WTC11 (cell line): ENCODE results near the gene MRPS34. TPM values are rescaled to one million over a fixed set of nuclear protein-coding genes. Genes with fewer than 3 reads are reported as not detected.

ENCODE experiments used
- ATAC-seq: fragments of 200-7000 bp; cut with Tn5 transposase; 2 replicates; pipeline ENCODE4 v1.10.0; 2021; ENCODE audit warnings: mild to moderate bottlenecking, moderate library complexity
- CTCF ChIA-PET: fragments of 300-600 bp; sonication (Branson Sonifier 250); formaldehyde crosslinking; loops from one replicate; lab custom pipeline; 2021; ENCODE audit warnings: antibody characterized with exemption; lab: Charles Lee
- POLR2A ChIA-PET: fragments of 350-600 bp; sonication (Branson Sonifier 250); formaldehyde crosslinking; loops from one replicate; lab custom pipeline; 2021; ENCODE audit warnings: antibody characterized with exemption; lab: Charles Lee
- DNase-seq: peaks from one replicate; pipeline ENCODE4 v3.0.0; 2021; ENCODE audit warnings: low spot score
- H3K27ac Mint-ChIP-seq: 2 replicates; pipeline ENCODE4 v1.8.0; 2021; ENCODE audit warnings: mixed read lengths
- H3K27me3 Mint-ChIP-seq: 2 replicates; pipeline ENCODE4 v1.8.0; 2021; ENCODE audit warnings: low read depth, mild to moderate bottlenecking, moderate library complexity, mixed read lengths
- H3K36me3 Mint-ChIP-seq: 2 replicates; pipeline ENCODE4 v1.8.0; 2021; ENCODE audit warnings: mixed read lengths
- H3K4me1 Mint-ChIP-seq: 2 replicates; pipeline ENCODE4 v1.8.0; 2022; ENCODE audit warnings: mixed read lengths
- H3K4me3 Mint-ChIP-seq: 2 replicates; pipeline ENCODE4 v1.8.0; 2021; ENCODE audit warnings: mild to moderate bottlenecking, moderate library complexity, mixed read lengths
- H3K9me3 Mint-ChIP-seq: 2 replicates; pipeline ENCODE4 v1.8.0; 2021; ENCODE audit warnings: mixed read lengths
- ATF6 ChIP-seq: sonication (generic); formaldehyde crosslinking; IDR thresholded peaks from 2 replicates; pipeline ENCODE4 v1.8.1; 2023; ENCODE audit warnings: mild to moderate bottlenecking, missing genetic modification reagents
- E2F1 ChIP-seq: sonication (generic); formaldehyde crosslinking; IDR thresholded peaks from 2 replicates; pipeline ENCODE4 v1.8.0; 2022; ENCODE audit warnings: mild to moderate bottlenecking, missing genetic modification reagents
- ETV6 ChIP-seq: sonication (generic); formaldehyde crosslinking; IDR thresholded peaks from 2 replicates; pipeline ENCODE4 v1.8.1; 2022; ENCODE audit warnings: mild to moderate bottlenecking, missing genetic modification reagents
- FOXJ3 ChIP-seq: sonication (generic); formaldehyde crosslinking; IDR thresholded peaks from 2 replicates; pipeline ENCODE4 v1.9.0; 2021; ENCODE audit warnings: missing genetic modification reagents, mild to moderate bottlenecking, borderline replicate concordance
- IRF2 ChIP-seq: sonication (generic); formaldehyde crosslinking; IDR thresholded peaks from 2 replicates; pipeline ENCODE4 v1.8.0; 2022; ENCODE audit warnings: low read depth, missing genetic modification reagents, borderline replicate concordance
- MXD4 ChIP-seq: fragments of 250-450 bp; sonication (Bioruptor Pico); IDR thresholded peaks from 2 replicates; pipeline ENCODE4 v1.8.0; 2021; ENCODE audit warnings: mild to moderate bottlenecking, moderate library complexity, borderline replicate concordance
- NFYB ChIP-seq: sonication (generic); formaldehyde crosslinking; conservative IDR thresholded peaks from 2 replicates; pipeline ENCODE4 v1.8.0; 2022; ENCODE audit warnings: low read depth, missing genetic modification reagents
- TP53 ChIP-seq: sonication (generic); formaldehyde crosslinking; IDR thresholded peaks from 2 replicates; pipeline ENCODE4 v1.8.1; 2023; ENCODE audit warnings: mild to moderate bottlenecking, missing genetic modification reagents
- ZNF121 ChIP-seq: sonication (generic); formaldehyde crosslinking; IDR thresholded peaks from 2 replicates; pipeline ENCODE4 v1.8.0; 2023; ENCODE audit warnings: missing genetic modification reagents
- ZNF232 ChIP-seq: sonication (generic); formaldehyde crosslinking; IDR thresholded peaks from 2 replicates; pipeline ENCODE4 v1.8.0; 2022; ENCODE audit warnings: mild to moderate bottlenecking, missing genetic modification reagents
- ZNF423 ChIP-seq: fragments of 250-450 bp; sonication (Bioruptor Pico); IDR thresholded peaks from 2 replicates; pipeline ENCODE4 v2.1.2; 2022; ENCODE audit warnings: mild to moderate bottlenecking, moderate library complexity
- total RNA-seq: library from RNA; stranded (reverse); gene quantifications from 3 replicates; pipeline ENCODE4 v1.2.3, GENCODE V29; 2021
- TF ChIP-seq, protein P1 (sequence below): sonication (generic); formaldehyde crosslinking; IDR thresholded peaks from 2 replicates; pipeline ENCODE4 v1.8.1; 2023; ENCODE audit warnings: mild to moderate bottlenecking, missing genetic modification reagents, borderline replicate concordance
- TF ChIP-seq, protein P2 (sequence below): sonication (generic); formaldehyde crosslinking; IDR thresholded peaks from 2 replicates; pipeline ENCODE4 v1.8.0; 2022; ENCODE audit warnings: mild to moderate bottlenecking, missing genetic modification reagents
- TF ChIP-seq, protein P3 (sequence below): sonication (generic); formaldehyde crosslinking; conservative IDR thresholded peaks from 2 replicates; pipeline ENCODE4 v1.8.1; 2022; ENCODE audit warnings: mild to moderate bottlenecking, missing genetic modification reagents

MRPS34 gene
- total RNA-seq, 1 experiment from 2014 or later = 258 TPM

DNA sequence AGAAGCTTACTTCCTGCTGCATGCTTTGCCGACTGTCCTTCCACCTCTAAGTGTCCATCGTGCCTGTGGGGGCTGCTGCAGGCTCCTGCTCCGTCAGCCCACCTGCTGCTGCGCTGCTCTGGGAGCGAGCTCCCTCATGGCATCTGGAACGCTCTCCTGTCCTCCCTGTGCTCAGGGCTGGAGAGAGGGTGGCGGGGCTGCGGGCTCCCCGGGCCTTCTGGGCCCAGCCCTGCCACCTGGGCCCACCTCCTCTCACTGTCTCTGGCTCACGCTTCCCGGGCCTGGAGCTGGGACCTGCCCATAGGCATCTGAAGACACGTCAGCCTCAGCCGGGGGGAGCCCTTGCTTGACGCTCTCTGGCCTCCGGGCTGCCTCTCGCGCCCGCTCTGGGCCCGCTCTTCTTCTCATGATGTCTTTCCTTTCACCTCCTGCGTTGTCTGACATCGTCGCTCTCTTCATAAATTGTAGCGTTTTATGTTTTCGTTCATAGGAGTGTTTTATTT, 28.5 kb downstream of the MRPS34 start (continued):
- TF ChIP-seq ATF6 (CRISPR knock-in tag) = no peak

DNA sequence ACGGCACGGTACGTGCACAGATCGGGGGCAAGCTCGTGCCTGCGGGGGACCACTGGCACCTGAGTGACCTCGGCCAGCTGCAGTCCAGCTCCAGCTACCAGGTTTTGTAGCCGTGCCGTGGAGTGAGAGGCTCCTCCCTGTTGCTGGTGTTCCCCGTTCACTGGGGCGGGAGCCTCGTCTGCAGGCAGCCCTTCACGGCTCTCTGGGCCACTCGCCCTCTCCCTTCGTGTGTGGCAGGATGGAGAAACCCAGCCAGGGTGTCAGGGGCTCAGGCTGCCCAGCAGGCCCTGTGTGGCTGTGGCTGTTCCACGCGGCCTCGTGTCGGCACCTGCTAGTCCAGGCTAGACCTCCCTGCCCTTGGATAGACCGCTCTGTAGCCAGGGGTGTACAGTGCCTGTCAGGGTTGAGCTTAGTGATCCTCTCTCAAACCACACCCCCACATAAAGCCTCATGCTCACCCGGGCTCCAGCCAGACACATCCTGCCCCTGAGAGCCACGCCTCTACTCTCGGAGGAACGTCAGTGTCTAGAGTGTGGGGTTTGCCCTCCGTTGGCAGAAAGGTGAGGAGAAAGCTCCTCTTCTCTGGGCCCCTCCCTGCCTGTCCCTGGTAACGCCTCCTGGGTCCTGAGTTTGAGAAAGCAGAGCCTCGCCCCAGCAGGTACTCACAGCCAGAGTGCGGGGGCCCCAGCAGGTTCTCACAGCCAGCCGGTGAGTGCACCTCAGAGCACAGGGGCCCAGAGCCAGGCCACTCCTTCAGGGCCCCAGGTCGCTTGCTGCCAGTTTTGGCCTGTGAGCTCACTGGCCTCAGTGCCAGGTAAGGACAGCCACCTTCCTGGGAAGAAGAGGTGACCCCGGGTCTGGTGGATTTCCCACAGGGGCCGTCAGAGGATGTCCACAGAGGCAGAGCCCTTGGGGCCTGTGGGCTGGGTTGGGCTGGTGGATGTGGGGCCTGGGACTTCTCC, 29.3 kb downstream of the MRPS34 start:
- TF ChIP-seq ZNF121 (CRISPR knock-in tag) (no peak), NFYB (no peak), TP53 (CRISPR knock-in tag) (no peak), ZNF232 (CRISPR knock-in tag) (no peak), MXD4 (CRISPR knock-in tag) (no peak), IRF2 (CRISPR knock-in tag) (no peak), ZNF423 (CRISPR knock-in tag) (no peak), ETV6 (CRISPR knock-in tag) (no peak), E2F1 (CRISPR knock-in tag) (no peak), FOXJ3 (CRISPR knock-in tag) (no peak)
- TF ChIP-seq, protein P1, sequence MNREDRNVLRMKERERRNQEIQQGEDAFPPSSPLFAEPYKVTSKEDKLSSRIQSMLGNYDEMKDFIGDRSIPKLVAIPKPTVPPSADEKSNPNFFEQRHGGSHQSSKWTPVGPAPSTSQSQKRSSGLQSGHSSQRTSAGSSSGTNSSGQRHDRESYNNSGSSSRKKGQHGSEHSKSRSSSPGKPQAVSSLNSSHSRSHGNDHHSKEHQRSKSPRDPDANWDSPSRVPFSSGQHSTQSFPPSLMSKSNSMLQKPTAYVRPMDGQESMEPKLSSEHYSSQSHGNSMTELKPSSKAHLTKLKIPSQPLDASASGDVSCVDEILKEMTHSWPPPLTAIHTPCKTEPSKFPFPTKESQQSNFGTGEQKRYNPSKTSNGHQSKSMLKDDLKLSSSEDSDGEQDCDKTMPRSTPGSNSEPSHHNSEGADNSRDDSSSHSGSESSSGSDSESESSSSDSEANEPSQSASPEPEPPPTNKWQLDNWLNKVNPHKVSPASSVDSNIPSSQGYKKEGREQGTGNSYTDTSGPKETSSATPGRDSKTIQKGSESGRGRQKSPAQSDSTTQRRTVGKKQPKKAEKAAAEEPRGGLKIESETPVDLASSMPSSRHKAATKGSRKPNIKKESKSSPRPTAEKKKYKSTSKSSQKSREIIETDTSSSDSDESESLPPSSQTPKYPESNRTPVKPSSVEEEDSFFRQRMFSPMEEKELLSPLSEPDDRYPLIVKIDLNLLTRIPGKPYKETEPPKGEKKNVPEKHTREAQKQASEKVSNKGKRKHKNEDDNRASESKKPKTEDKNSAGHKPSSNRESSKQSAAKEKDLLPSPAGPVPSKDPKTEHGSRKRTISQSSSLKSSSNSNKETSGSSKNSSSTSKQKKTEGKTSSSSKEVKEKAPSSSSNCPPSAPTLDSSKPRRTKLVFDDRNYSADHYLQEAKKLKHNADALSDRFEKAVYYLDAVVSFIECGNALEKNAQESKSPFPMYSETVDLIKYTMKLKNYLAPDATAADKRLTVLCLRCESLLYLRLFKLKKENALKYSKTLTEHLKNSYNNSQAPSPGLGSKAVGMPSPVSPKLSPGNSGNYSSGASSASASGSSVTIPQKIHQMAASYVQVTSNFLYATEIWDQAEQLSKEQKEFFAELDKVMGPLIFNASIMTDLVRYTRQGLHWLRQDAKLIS (CRISPR knock-in tag) = no peak
- TF ChIP-seq, protein P2, sequence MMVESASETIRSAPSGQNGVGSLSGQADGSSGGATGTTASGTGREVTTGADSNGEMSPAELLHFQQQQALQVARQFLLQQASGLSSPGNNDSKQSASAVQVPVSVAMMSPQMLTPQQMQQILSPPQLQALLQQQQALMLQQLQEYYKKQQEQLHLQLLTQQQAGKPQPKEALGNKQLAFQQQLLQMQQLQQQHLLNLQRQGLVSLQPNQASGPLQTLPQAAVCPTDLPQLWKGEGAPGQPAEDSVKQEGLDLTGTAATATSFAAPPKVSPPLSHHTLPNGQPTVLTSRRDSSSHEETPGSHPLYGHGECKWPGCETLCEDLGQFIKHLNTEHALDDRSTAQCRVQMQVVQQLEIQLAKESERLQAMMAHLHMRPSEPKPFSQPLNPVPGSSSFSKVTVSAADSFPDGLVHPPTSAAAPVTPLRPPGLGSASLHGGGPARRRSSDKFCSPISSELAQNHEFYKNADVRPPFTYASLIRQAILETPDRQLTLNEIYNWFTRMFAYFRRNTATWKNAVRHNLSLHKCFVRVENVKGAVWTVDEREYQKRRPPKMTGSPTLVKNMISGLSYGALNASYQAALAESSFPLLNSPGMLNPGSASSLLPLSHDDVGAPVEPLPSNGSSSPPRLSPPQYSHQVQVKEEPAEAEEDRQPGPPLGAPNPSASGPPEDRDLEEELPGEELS = no peak
- TF ChIP-seq, protein P3, sequence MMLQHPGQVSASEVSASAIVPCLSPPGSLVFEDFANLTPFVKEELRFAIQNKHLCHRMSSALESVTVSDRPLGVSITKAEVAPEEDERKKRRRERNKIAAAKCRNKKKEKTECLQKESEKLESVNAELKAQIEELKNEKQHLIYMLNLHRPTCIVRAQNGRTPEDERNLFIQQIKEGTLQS (CRISPR knock-in tag) = no peak
- ATAC-seq = no peak
- Mint-ChIP-seq H3K4me1 (no peaks in the 10 kb centered on the region), H3K9me3 (no peaks in the 10 kb centered on the region), H3K36me3 (peaks cover under 1% of the 10 kb centered on the region; the same call in 1 of the 2 replicates), H3K27ac (no peak overlapping the region), H3K27me3 (no peaks in the 10 kb centered on the region), H3K4me3 (no peak overlapping the region)
- POLR2A ChIA-PET = no interaction called here
- no peak for DNase-seq
- CTCF ChIA-PET = no interaction called here
